Keratinocyte (primary cell): Measurements from ENCODE around the gene ZNF862.

Experiments
- CTCF ChIP-seq, 3 experiments: IDR thresholded peaks in 1 of 3; conservative IDR thresholded peaks in 1 of 3; optimal IDR thresholded peaks in 1 of 3; 2 replicates in 2 of 3; 3 replicates in 1 of 3; pipeline versions ENCODE3 to v1.5.1; 2011; ENCODE audit warnings: low read length in 3 of 3, mild to moderate bottlenecking in 3 of 3, moderate library complexity in 2 of 3, control low read depth in 1 of 3, inconsistent platforms in 1 of 3; ENCODE audit not compliant: insufficient read depth in 2 of 3; ENCODE audit errors: extremely low read depth in 1 of 3
- EZH2 ChIP-seq: IDR thresholded peaks from one replicate; pipeline ENCODE4 v1.6.1; 2012; ENCODE audit warnings: inconsistent platforms, mild to moderate bottlenecking, low read length, moderate library complexity

- peak; percentile 18 to 59 (median 47) for TF ChIP-seq CTCF (optimal IDR thresholded peaks at IDR 0.05 in 1 of 3, IDR thresholded peaks at IDR 0.05 in 1 of 3, conservative IDR thresholded peaks at IDR 0.05 in 1 of 3; ENCODE audit: extremely low read depth in 1 of 3, insufficient read depth in 2 of 3, low read length in 3 of 3)
- no peak for TF ChIP-seq EZH2
These were observed 38.6 kb upstream of the ZNF862 start for GRCh38 chr7:149799397-149800168.
